Measurements from ENCODE around the gene SVBP.

GRCh38 chr1:42830631-42831030 is 13.4 kb upstream of the SVBP start:
- TF ChIP-seq ZNF384 (IDR thresholded peaks at IDR 0.05) (no peak), FOXK2 (IDR thresholded peaks at IDR 0.05) (no peak), TARDBP (IDR thresholded peaks at IDR 0.05) (no peak), L3MBTL2 (conservative IDR thresholded peaks at IDR 0.05) (no peak), SUZ12 (IDR thresholded peaks at IDR 0.05) (no peak), BHLHE40 (IDR thresholded peaks at IDR 0.05; ENCODE audit: borderline replicate concordance) (no peak), SP1 (IDR thresholded peaks at IDR 0.05) (no peak), FOXA1 (IDR thresholded peaks at IDR 0.05) (no peak), HDGF (IDR thresholded peaks at IDR 0.05; ENCODE audit: borderline replicate concordance) (no peak), ELF4 (IDR thresholded peaks at IDR 0.05) (no peak)

Measured in HEK293T (cell line).